ENCODE data around the gene CEBPZ.

CEBPZ gene

GRCh38 chr2:37180006-37180639, 51.3 kb downstream of the CEBPZ start:
- DNase-seq (ENCODE audit: low read depth, low spot score), result no peak

- DNase-seq (ENCODE audit: low read depth, low spot score), result no peak
These were observed 57.7 kb downstream of the CEBPZ start for GRCh38 chr2:37173741-37174140.

- no peak for DNase-seq (ENCODE audit: low read depth, low spot score)
These were observed 59.8 kb downstream of the CEBPZ start for GRCh38 chr2:37171624-37171950.

GRCh38 chr2:37168217-37168981, 63.0 kb downstream of the CEBPZ start:
- DNase-seq (ENCODE audit: low read depth, low spot score), result no peak

GRCh38 chr2:37167636-37168180, 63.7 kb downstream of the CEBPZ start:
- DNase-seq (ENCODE audit: low read depth, low spot score), result no peak

GRCh38 chr2:37164757-37165156, 66.6 kb downstream of the CEBPZ start:
- no peak for DNase-seq (ENCODE audit: low read depth, low spot score)

- peak; percentile 30 for DNase-seq (ENCODE audit: low read depth, low spot score)
These were observed 74.3 kb downstream of the CEBPZ start, which contains the start of gene EIF2AK2 for GRCh38 chr2:37156857-37157714. Gene EIF2AK2 (minus strand): TSS chr2:37156980. CDS start chr2:37147806, 9,174 bp downstream.

GRCh38 chr2:37156071-37156856, 75.1 kb downstream of the CEBPZ start:
- no peak for DNase-seq (ENCODE audit: low read depth, low spot score)

- DNase-seq (ENCODE audit: low read depth, low spot score), result no peak
These were observed 76.6 kb downstream of the CEBPZ start for GRCh38 chr2:37154785-37155184.

GRCh38 chr2:37153224-37153623, 78.2 kb downstream of the CEBPZ start:
- DNase-seq (ENCODE audit: low read depth, low spot score), result no peak
